Measurements from ENCODE around the gene GCC2. TPM values are rescaled to one million over a fixed set of nuclear protein-coding genes. Genes with fewer than 3 reads are reported as not detected.

The GCC2 gene
- total RNA-seq, 2 experiments from 2014 or later = 19.7 to 43.9 TPM

DNA sequence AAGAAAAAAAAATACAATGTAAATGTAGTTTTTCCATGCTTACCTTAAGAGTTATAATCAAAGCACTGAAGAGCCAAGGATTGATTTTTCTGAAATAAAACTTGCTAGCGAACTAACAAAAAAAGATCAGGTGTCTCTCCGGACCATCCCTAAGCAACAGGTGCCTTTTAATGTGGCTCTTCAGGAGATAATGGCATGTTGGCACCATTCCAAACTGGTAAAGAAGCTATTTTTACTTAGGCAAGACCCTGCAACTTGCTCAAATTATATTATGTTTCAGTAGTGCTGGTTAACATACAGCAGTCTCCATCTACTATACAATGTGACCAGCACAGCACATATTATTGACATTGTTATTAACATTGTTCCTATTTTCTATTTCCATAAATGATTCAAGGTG, 2.3 kb upstream of the GCC2 start:
- no TSS peak for BruUV-seq (replicated peaks)
- Histone ChIP-seq H3K4me3 (ENCODE audit: low read depth, low read length, poor library complexity, severe bottlenecking) (no peak overlapping the region), H3K4me1 (ENCODE audit: insufficient read depth, low read length, poor library complexity, severe bottlenecking) (peaks cover 12% of the 10 kb centered on the region), H3K9me2 (ENCODE audit: insufficient read depth, low read length) (no peaks in the 10 kb centered on the region), H3K79me2 (ENCODE audit: insufficient read depth, low read depth, low read length) (peaks cover 16% of the 10 kb centered on the region), H3K9me3 (ENCODE audit: low read length) (no peaks in the 10 kb centered on the region), H2AFZ (ENCODE audit: low read length) (no peak overlapping the region), H4K20me1 (ENCODE audit: insufficient read depth, low read length) (no peaks in the 10 kb centered on the region), H3K36me3 (ENCODE audit: insufficient read depth, low read length) (peaks cover 11% of the 10 kb centered on the region), H3K4me2 (ENCODE audit: low read length) (no peak overlapping the region), H3K27ac (ENCODE audit: low read depth, low read length, poor library complexity, severe bottlenecking) (no peak overlapping the region)
- CTCF ChIA-PET (ENCODE audit: unreplicated experiment) = no interaction called here
- intact Hi-C loops (cut with micrococcal nuclease; ENCODE audit: unreplicated experiment) = loop anchor here (5.0 kb wide), 2 partner anchors 86 to 136 kb away; partner anchors contain the start of gene LIMS1
- DNase-seq (ENCODE audit: low spot score) = no peak
- TF ChIP-seq, protein P1, sequence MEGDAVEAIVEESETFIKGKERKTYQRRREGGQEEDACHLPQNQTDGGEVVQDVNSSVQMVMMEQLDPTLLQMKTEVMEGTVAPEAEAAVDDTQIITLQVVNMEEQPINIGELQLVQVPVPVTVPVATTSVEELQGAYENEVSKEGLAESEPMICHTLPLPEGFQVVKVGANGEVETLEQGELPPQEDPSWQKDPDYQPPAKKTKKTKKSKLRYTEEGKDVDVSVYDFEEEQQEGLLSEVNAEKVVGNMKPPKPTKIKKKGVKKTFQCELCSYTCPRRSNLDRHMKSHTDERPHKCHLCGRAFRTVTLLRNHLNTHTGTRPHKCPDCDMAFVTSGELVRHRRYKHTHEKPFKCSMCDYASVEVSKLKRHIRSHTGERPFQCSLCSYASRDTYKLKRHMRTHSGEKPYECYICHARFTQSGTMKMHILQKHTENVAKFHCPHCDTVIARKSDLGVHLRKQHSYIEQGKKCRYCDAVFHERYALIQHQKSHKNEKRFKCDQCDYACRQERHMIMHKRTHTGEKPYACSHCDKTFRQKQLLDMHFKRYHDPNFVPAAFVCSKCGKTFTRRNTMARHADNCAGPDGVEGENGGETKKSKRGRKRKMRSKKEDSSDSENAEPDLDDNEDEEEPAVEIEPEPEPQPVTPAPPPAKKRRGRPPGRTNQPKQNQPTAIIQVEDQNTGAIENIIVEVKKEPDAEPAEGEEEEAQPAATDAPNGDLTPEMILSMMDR (conservative IDR thresholded peaks at IDR 0.05; ENCODE audit: low read length) = no peak
- no peak for TF ChIP-seq EZH2phosphoT487 (IDR thresholded peaks at IDR 0.05; ENCODE audit: borderline replicate concordance, low read depth, low read length)
- POLR2A ChIA-PET = interaction anchor here (0.5 kb wide), 1 partner anchor 270 kb away, joined by 3 read pairs; no protein-coding TSS in a partner anchor

DNA sequence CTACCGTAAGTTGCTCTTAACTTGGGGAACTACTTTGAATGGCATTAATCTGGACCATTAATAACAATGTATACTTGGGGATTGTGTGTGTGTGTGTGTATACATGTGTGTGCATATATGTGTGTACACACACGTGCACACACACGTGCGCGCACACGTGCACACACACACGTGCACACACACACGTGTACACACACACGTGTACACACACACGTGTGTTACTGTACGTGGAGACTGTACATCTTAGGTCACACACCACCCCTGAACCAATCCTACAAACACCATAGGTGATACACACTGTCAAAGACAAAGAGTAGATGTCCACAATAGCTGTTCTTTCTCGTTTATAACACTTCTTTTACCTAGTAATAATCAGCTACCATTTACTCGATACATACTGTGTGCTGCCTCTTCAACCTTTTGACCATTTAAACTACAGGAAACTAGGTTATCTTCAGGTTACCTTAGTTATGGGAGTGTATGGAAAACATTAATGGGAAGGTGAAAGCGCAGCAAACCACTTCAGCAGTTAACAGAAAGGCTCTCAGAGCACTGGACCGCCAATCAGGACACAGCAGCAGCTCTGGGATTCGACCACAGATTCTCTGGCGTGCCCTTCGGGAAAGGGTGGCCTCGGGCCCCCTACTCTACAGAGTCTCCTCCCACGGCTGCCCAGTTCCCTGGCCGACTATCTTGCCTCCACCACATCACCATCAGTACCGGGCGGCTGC, 894 bp upstream of the GCC2 start:
- peak overlapping the region; percentile 93 for H3K4me2 ChIP-seq (ENCODE audit: low read length)
- H3K4me1 ChIP-seq (ENCODE audit: insufficient read depth, low read length, poor library complexity, severe bottlenecking) = peaks cover 12% of the 10 kb centered on the region
- H3K9me3 ChIP-seq (ENCODE audit: low read length) = no peaks in the 10 kb centered on the region
- H3K79me2 ChIP-seq (ENCODE audit: insufficient read depth, low read depth, low read length) = peaks cover 16% of the 10 kb centered on the region
- H2AFZ ChIP-seq (ENCODE audit: low read length) = peak overlapping the region; percentile 89
- H3K27ac ChIP-seq (ENCODE audit: low read depth, low read length, poor library complexity, severe bottlenecking) = no peak overlapping the region
- peaks cover 24% of the 10 kb centered on the region for H3K36me3 ChIP-seq (ENCODE audit: insufficient read depth, low read length)
- H3K4me3 ChIP-seq (ENCODE audit: low read depth, low read length, poor library complexity, severe bottlenecking) = peak overlapping the region; percentile 95
- BruUV-seq (replicated peaks) = no TSS peak
- H4K20me1 ChIP-seq (ENCODE audit: insufficient read depth, low read length) = no peaks in the 10 kb centered on the region
- ChIA-PET CTCF (ENCODE audit: unreplicated experiment) (no interaction called here), POLR2A (interaction anchor here (0.6 to 1.1 kb wide), 3 partner anchors 12 to 85 kb away, joined by 4 to 10 read pairs (median 5); no protein-coding TSS in a partner anchor)
- intact Hi-C loops (cut with micrococcal nuclease; ENCODE audit: unreplicated experiment) = loop anchor here (5.0 kb wide), 2 partner anchors 84 to 134 kb away; partner anchors contain the start of gene LIMS1
- TF ChIP-seq EZH2phosphoT487 (IDR thresholded peaks at IDR 0.05; ENCODE audit: borderline replicate concordance, low read depth, low read length) = no peak
- TF ChIP-seq, protein P1 (conservative IDR thresholded peaks at IDR 0.05; ENCODE audit: low read length) = no peak
- no peaks in the 10 kb centered on the region for H3K9me2 ChIP-seq (ENCODE audit: insufficient read depth, low read length)
- no peak for DNase-seq (ENCODE audit: low spot score)
